K562 (cell line): ENCODE measurements around the gene ABCD3. TPM values are rescaled to one million over a fixed set of nuclear protein-coding genes. Genes with fewer than 3 reads are reported as not detected.

Experiments used
- ATAC-seq: fragments of 200-7000 bp; cut with Tn5 transposase; 3 replicates; pipeline ENCODE4 v1.9.1; 2020; ENCODE audit warnings: moderate library complexity
- BruUV-seq: library from RNA; stranded (reverse); fragments of 400-500 nt; replicated peaks from 2 replicates; lab custom pipeline; 2021; lab: Mats Ljungman, UMichigan
- CTCF ChIA-PET: fragments of 300-600 bp; formaldehyde crosslinking; extraction: SDS; loops from one replicate; lab custom pipeline; 2021; ENCODE audit warnings: low intra/inter-chr PET ratio; lab: Yijun Ruan, JAX
- POLR2A ChIA-PET: fragments of 300-600, 350-650 bp; sonication (Branson Sonifier 250); formaldehyde crosslinking; extraction: SDS; loops from one replicate; lab custom pipeline; 2021; ENCODE audit warnings: antibody characterized with exemption, inconsistent platforms; lab: Yijun Ruan, JAX
- DNase-seq, 4 experiments: peaks; one replicate each; pipeline versions ENCODE4 v3.0.0 to v3.0.0-alpha.2; 2011 to 2018; ENCODE audit warnings: low spot score in 3 of 4, mixed read lengths in 3 of 4; ENCODE audit errors: extremely low read depth in 1 of 4
- FAIRE-seq: peaks from 2 replicates; lab custom pipeline; 2011; peaks lifted over from hg19 to GRCh38; lab: Jason Lieb, UNC
- H2AFZ ChIP-seq: 2 replicates; pipeline ENCODE4 v1.6.0; 2011; ENCODE audit warnings: low read depth, low read length, control low read depth, inconsistent platforms
- H3K27ac ChIP-seq: fragments of 200-600 bp; 3 replicates; pipeline ENCODE4 v1.8.0; 2011; ENCODE audit warnings: low read depth, mild to moderate bottlenecking, control low read depth, inconsistent platforms, low read length, moderate library complexity, mixed read lengths; ENCODE audit errors: extremely low read depth
- H3K27me3 ChIP-seq, 2 experiments: fragments of 300-600 bp in 1 of 2; 2 replicates in 1 of 2; 3 replicates in 1 of 2; pipeline versions ENCODE4 v1.6.0 to v1.8.0; 2011; ENCODE audit warnings: inconsistent platforms in 2 of 2, low read length in 2 of 2, mild to moderate bottlenecking in 1 of 2, mixed read lengths in 1 of 2, moderate library complexity in 1 of 2; ENCODE audit not compliant: control insufficient read depth in 2 of 2, insufficient read depth in 2 of 2
- H3K36me3 ChIP-seq: fragments of 300-600 bp; 3 replicates; pipeline ENCODE4 v1.8.0; 2011; ENCODE audit warnings: mild to moderate bottlenecking, low read length, inconsistent platforms; ENCODE audit not compliant: control insufficient read depth, insufficient read depth
- H3K4me1 ChIP-seq, 2 experiments: fragments of 200-600 bp in 1 of 2; replicated peaks in 1 of 2; 2 replicates in 1 of 2; 3 replicates in 1 of 2; pipeline versions ENCODE4 v1.5.1 to v1.8.0; 2011; ENCODE audit warnings: inconsistent platforms in 2 of 2, low read length in 2 of 2, mild to moderate bottlenecking in 1 of 2, mixed read lengths in 1 of 2, moderate library complexity in 1 of 2; ENCODE audit not compliant: control insufficient read depth in 2 of 2, insufficient read depth in 2 of 2
- H3K4me2 ChIP-seq: 2 replicates; pipeline ENCODE4 v1.6.1; 2011; ENCODE audit warnings: low read length, control low read depth, inconsistent platforms, mixed read lengths; ENCODE audit not compliant: insufficient read depth
- H3K4me3 ChIP-seq: fragments of 200-600 bp; sonication (generic), shearing (Covaris generic); 2 replicates; pipeline ENCODE4 v1.5.1; 2016; ENCODE audit warnings: control low read depth, inconsistent platforms
- H3K79me2 ChIP-seq: fragments of 200-600 bp; 3 replicates; pipeline ENCODE4 v1.8.0; 2011; ENCODE audit warnings: low read length, inconsistent platforms; ENCODE audit not compliant: control insufficient read depth, insufficient read depth
- H3K9ac ChIP-seq, 2 experiments: 2 replicates each; pipeline versions ENCODE4 v1.6.0 to v1.6.1; 2011; ENCODE audit warnings: low read depth in 2 of 2, low read length in 2 of 2, control low read depth in 1 of 2, inconsistent platforms in 1 of 2, mild to moderate bottlenecking in 1 of 2, mixed read lengths in 1 of 2; ENCODE audit not compliant: insufficient read depth in 1 of 2
- H3K9me1 ChIP-seq: one replicate; pipeline ENCODE4 v1.6.0; 2011; ENCODE audit warnings: inconsistent platforms, mild to moderate bottlenecking, low read length, moderate library complexity; ENCODE audit not compliant: control insufficient read depth, insufficient read depth
- H3K9me3 ChIP-seq: replicated peaks from 2 replicates; pipeline ENCODE4 v1.5.1; 2011; ENCODE audit warnings: low read depth, low read length, inconsistent platforms; ENCODE audit not compliant: control insufficient read depth, insufficient read depth
- H4K20me1 ChIP-seq: replicated peaks from 2 replicates; pipeline ENCODE4 v1.6.1; 2011; ENCODE audit warnings: low read length, inconsistent platforms, mixed read lengths; ENCODE audit not compliant: control insufficient read depth, insufficient read depth
- FOXK2 ChIP-seq, 2 experiments: fragments of 450-650 bp; IDR thresholded peaks in 1 of 2; conservative IDR thresholded peaks in 1 of 2; 2 replicates each; pipeline ENCODE4 v1.6.1; 2016; ENCODE audit warnings: low read depth in 2 of 2, mild to moderate bottlenecking in 1 of 2
- MCM2 ChIP-seq: fragments of 450-650 bp; IDR thresholded peaks from 2 replicates; pipeline ENCODE4 v1.6.1; 2017; ENCODE audit warnings: low read depth, mild to moderate bottlenecking
- NR2C1 ChIP-seq, 2 experiments: fragments of 450-650 bp; IDR thresholded peaks; 2 replicates each; pipeline ENCODE4 v1.6.1; 2017; ENCODE audit warnings: mild to moderate bottlenecking in 2 of 2, antibody characterized with exemption in 1 of 2, inconsistent platforms in 1 of 2, missing compliant biosample characterization in 1 of 2, missing genetic modification characterization in 1 of 2
- NUFIP1 ChIP-seq: fragments of 450-650 bp; IDR thresholded peaks from 2 replicates; pipeline ENCODE4 v1.6.1; 2018; ENCODE audit not compliant: partially characterized antibody
- RBM39 ChIP-seq: fragments of 200-400 bp; formaldehyde crosslinking; optimal IDR thresholded peaks from 2 replicates; pipeline ENCODE3; 2018; ENCODE audit warnings: low read depth, low read length
- XRCC3 ChIP-seq: fragments of 450-650 bp; IDR thresholded peaks from 2 replicates; pipeline ENCODE4 v1.6.1; 2017; ENCODE audit warnings: mild to moderate bottlenecking, moderate library complexity
- YY1 ChIP-seq, 3 experiments: IDR thresholded peaks; 2 replicates each; pipeline ENCODE4 v1.6.1; 2011; ENCODE audit warnings: low read length in 2 of 3, mild to moderate bottlenecking in 2 of 3, moderate library complexity in 2 of 3, borderline replicate concordance in 1 of 3, control low read depth in 1 of 3, low read depth in 1 of 3; ENCODE audit not compliant: insufficient read depth in 3 of 3, insufficient replicate concordance in 2 of 3, control insufficient read depth in 1 of 3, insufficient read length in 1 of 3; ENCODE audit errors: extremely low read depth in 1 of 3
- ZSCAN32 ChIP-seq: fragments of 450-650 bp; formaldehyde crosslinking; IDR thresholded peaks from 2 replicates; pipeline ENCODE4 v1.4.0; 2020; ENCODE audit warnings: mild to moderate bottlenecking, moderate library complexity
- WGBS: fragments of 100-300 bp; shearing (Covaris generic); methylation state at CpG from one replicate; pipeline ENCODE4 v1.1.6; 2016; ENCODE audit warnings: low coverage, mixed read lengths; ENCODE audit not compliant: insufficient coverage; ENCODE audit errors: missing lambda C conversion rate; 5-methylcytosine and 5-hydroxymethylcytosine counted together
- in situ Hi-C: fragments of 300-500 bp; cut with MboI; formaldehyde crosslinking; loops from 4 replicates; pipeline ENCODE4 v1.15.0; 2018; ENCODE audit warnings: inconsistent platforms, mixed read lengths
- intact Hi-C: fragments of 100-400 bp; cut with micrococcal nuclease; formaldehyde crosslinking; loops from 2 replicates; pipeline ENCODE4 v1.14.2; 2022
- polyA plus RNA-seq, 8 experiments: library from polyadenylated mRNA; depleted of rRNA in 4 of 8; stranded (reverse) in 5 of 8; unstranded in 3 of 8; fragments of >200 nt; fragmentation: Nextera tagmentation in 2 of 8; fragmentation: Illumina TruSeq in 1 of 8; extraction: Ambion mirVana in 2 of 8; extraction: Trizol in 1 of 8; gene quantifications; 2 replicates each; pipeline versions ENCODE4 v1.2.1 to v1.2.3, GENCODE V29; 2011 to 2014; ENCODE audit warnings: inconsistent platforms in 1 of 8, missing spikeins in 1 of 8
- total RNA-seq, 7 experiments: library from RNA; depleted of rRNA in 6 of 7; stranded (reverse); fragments of >200 nt in 6 of 7; fragmentation: Illumina TruSeq in 2 of 7; extraction: Trizol in 2 of 7; gene quantifications; 2 replicates each; pipeline versions ENCODE4 v1.2.1 to v1.2.3, GENCODE V29; 2011 to 2021; ENCODE audit warnings: low replicate concordance in 1 of 7
- TF ChIP-seq, protein P1 (sequence below): fragments of 450-650 bp; IDR thresholded peaks from 2 replicates; pipeline ENCODE4 v1.6.1; 2016

The ABCD3 gene
- total and polyA plus RNA-seq, 9 of the 15 experiments (the other 6 are each of a cell fraction or from before 2014, with no cell fraction given) = 11.0 to 30.7 (median 15.5) TPM

GRCh38 chr1:94456736-94457135 is 38.5 kb downstream of the ABCD3 start:
- ATAC-seq (no peak), DNase-seq (no peak), FAIRE-seq (no peak)
- Histone ChIP-seq H3K4me1 (no peaks in the 10 kb centered on the region), H3K9me1 (no peaks in the 10 kb centered on the region), H3K36me3 (no peaks in the 10 kb centered on the region; the same call in 2 of the 3 replicates), H2AFZ (no peak overlapping the region), H3K4me2 (no peak overlapping the region), H3K4me3 (no peak overlapping the region), H3K79me2 (no peaks in the 10 kb centered on the region), H4K20me1 (no peaks in the 10 kb centered on the region), H3K9ac (no peak overlapping the region), H3K27me3 (no peaks in the 10 kb centered on the region), H3K9me3 (no peaks in the 10 kb centered on the region), H3K27ac (no peak overlapping the region)
- intact Hi-C loops (no loop called here), in situ Hi-C loops (no loop called here)
- ChIA-PET POLR2A (no interaction called here), CTCF (no interaction called here)
- TF ChIP-seq NUFIP1 (no peak), MCM2 (no peak), YY1 (IDR thresholded peaks at IDR 0.05; ENCODE audit: borderline replicate concordance in 1 of 3, control insufficient read depth in 1 of 3, extremely low read depth in 1 of 3, insufficient read depth in 3 of 3, insufficient read length in 1 of 3, insufficient replicate concordance in 2 of 3, low read depth in 1 of 3, low read length in 2 of 3) (no peak), FOXK2 (conservative IDR thresholded peaks at IDR 0.05 in 1 of 2, IDR thresholded peaks at IDR 0.05 in 1 of 2; ENCODE audit: low read depth in 2 of 2) (no peak), ZSCAN32 (CRISPR knock-in tag) (no peak), XRCC3 (no peak), RBM39 (no peak), NR2C1 (IDR thresholded peaks at IDR 0.05) (no peak), NR2C1 (tag; IDR thresholded peaks at IDR 0.05) (no peak)
- TF ChIP-seq, protein P1, sequence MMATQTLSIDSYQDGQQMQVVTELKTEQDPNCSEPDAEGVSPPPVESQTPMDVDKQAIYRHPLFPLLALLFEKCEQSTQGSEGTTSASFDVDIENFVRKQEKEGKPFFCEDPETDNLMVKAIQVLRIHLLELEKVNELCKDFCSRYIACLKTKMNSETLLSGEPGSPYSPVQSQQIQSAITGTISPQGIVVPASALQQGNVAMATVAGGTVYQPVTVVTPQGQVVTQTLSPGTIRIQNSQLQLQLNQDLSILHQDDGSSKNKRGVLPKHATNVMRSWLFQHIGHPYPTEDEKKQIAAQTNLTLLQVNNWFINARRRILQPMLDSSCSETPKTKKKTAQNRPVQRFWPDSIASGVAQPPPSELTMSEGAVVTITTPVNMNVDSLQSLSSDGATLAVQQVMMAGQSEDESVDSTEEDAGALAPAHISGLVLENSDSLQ = no peak
- 0% methylated on average over 2 of the region's 2 CpGs for WGBS
- no TSS peak for BruUV-seq
